ENCODE results near the gene TEX28. TPM values are rescaled to one million over a fixed set of nuclear protein-coding genes. Genes with fewer than 3 reads are reported as not detected.
A peak's percentile ranks its signal among the peaks of the same experiment; 100 is the strongest.
"Not testable (repeated sequence)": the region's sequence is repeated elsewhere in the genome, so short reads cannot be mapped to it uniquely, and the experiment has no call there.

Gene TEX28, protein sequence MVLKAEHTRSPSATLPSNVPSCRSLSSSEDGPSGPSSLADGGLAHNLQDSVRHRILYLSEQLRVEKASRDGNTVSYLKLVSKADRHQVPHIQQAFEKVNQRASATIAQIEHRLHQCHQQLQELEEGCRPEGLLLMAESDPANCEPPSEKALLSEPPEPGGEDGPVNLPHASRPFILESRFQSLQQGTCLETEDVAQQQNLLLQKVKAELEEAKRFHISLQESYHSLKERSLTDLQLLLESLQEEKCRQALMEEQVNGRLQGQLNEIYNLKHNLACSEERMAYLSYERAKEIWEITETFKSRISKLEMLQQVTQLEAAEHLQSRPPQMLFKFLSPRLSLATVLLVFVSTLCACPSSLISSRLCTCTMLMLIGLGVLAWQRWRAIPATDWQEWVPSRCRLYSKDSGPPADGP
- total RNA-seq, result not detected
- long read RNA-seq, donor 1, result 0 reads
- long read RNA-seq, donor 2, result 0 reads

DNA sequence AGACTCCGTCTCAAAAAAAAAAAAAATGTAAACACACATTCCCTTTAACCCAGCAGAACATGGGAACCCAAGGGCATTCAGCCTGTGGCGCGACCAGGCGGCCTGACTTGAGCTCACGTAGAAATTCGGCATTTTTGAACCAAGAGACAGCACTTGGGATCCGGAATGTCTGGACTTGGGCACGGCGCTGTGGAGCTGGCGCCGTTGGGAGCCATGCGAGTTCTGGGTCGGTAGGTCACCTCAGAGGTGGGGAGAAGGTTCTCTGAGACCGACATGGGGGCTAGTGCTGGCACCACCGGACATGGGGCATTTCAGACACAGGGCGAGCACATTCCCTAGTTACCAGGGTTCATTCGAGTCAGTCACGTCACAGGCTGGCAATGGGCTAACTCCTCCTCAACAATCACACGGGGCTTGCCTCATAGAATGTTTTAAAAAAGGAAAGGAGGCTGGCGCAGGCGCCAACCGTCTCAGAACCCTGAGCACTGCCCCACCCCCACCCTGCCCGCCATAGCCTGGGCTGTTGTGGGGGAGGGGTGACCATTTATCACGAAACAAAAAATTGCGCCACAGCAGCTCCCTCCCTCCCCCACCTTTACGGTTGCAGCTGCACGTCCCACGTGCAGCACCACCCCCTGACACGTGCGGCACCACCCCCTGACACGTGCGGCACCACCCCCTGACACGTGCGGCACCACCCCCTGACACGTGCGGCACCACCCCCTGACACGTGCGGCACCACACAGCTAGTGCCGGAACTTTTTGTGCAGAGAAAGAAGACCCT, at the start of gene TEX28:
Gene TEX28 (minus strand): TSS at position 334 of the 784 bp plus-strand sequence. CDS start 3,007 bp downstream, outside the sequence.
- intact Hi-C loops (cut with DNase I), result no loop called here
- no peak for DNase-seq (ENCODE audit: low spot score)

DNA sequence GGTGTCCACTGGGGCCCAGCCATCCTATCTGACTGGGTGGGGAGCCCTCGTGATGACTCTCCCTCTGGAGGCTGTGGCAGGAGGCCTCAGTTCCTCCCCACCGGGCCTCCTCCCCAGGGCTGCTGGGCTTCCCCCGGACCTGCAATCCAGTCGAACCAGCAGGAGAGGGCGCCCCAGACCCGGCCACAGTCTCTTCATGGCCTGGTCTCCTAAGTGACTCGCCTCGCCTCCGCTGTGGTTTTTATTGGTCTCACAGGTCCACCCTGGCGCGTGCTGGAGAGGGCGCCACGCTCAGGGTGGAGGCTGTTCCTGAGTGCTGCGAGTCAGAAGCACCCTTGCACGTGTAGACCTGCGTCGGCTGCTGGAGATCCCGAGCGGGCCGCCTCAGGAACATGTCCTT, 48.7 kb upstream of the TEX28 start:
- intact Hi-C loops (cut with DNase I); DNase-seq (ENCODE audit: low spot score): not testable (repeated sequence)

DNA sequence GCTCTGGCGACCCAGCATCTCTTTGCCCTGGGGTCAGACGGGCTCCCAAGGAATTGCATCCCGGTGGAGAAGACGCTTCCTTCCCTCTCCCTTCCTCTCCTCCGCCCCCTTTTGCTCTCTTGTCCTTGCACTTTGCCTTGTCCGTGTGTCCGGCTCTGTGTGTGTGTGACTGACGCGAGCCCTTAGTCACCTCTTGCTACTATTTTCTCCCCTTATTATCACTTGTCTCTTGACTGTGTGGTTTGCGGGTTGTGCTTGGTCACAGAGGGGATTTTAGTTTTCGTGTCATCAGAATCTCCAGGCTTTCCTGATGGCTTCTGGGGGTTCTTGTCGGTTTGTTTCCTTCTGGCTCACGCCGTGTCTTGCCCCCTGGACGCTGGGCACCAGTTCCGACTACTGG, 48.1 kb upstream of the TEX28 start:
- DNase-seq (ENCODE audit: low spot score); intact Hi-C loops (cut with DNase I): not testable (repeated sequence)

DNA sequence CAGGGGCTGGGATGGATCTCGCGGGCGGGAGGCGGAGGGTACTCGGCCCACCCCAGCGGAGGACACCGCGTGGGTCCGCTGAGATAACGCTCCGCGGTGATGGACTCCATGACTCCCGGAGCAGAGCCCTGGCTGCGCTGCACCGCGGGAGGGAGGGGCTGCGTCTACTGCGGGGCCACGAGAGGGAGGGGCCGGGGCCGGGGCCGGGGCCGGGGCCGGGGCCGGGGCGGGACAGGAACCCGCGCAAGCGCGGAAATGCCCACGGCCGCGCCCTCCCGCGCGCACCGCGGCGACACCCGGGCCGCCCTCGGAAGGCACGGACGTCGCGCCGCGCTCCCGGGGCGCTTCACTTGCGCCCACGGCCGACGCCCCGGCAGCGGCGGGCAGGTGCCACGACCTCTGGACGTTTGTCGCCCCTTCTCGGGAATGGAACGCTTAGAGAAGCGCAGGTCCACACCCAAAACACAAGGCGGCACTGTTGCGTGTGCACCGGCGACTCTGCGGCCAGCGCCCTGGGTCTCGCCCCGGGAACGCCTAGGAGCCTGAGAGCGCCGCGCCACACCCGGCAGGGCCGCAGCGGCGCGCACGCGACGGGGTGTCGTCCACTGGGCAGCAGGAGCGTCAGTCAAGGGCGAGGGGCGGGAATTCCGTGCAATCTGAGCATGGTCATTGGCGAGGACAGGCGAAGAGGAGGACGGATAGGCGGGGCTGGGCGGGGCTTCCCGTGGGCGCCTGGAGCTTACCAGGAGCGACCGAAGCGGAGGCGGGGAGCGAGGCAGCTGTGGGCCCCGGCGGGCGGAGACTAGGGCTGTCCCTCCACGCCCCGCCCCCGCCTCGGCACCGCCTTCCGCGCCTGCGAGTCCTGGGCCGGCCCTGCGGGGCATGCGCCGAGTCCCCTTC, 46.7 kb upstream of the TEX28 start:
- peak; percentile 36 for DNase-seq (ENCODE audit: low spot score)
- intact Hi-C loops (cut with DNase I), result not testable (repeated sequence)

DNA sequence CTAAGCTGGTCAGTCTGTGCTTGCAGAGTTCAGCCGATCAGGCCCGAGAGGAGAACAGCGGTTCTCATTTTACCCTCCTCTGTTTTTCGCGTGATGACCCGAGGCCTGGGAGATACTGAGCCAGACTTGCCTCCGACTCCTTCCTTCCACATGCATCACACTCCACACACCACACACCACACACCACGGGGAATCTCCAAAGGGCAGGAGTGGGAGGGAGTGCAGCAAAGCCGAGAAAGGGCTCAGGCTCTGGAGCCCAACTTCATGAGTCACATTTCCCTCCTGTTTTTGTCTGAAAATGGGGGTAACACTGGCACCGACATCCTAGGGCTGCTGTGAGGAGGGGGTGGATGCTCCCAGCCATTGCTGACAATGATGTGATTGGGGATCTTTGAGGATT, 39.6 kb upstream of the TEX28 start:
- intact Hi-C loops (cut with DNase I), result no loop called here
- no peak for DNase-seq (ENCODE audit: low spot score)

DNA sequence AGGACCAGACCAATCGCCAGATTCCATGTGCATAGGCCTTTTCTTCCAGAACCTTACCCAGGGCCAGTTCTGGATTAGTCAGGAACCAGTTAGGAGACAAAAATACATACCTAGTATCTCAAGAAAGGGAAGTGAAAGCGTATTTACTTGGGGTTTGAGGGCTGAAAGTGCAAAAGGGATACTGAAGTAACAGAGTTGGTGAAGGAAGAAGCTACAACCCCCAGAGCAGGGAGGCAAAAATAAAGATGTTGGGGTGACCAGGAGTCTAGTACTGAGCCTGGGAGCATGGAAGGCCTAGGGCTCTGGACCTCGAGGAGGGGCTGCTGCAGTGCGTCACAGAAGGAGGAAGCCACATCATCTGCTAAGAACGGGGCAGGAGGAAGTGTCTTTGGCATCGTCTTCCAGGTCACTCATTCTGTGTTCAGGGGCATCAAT, 38.9 kb upstream of the TEX28 start:
- intact Hi-C loops (cut with DNase I), result no loop called here
- DNase-seq (ENCODE audit: low spot score), result no peak

DNA sequence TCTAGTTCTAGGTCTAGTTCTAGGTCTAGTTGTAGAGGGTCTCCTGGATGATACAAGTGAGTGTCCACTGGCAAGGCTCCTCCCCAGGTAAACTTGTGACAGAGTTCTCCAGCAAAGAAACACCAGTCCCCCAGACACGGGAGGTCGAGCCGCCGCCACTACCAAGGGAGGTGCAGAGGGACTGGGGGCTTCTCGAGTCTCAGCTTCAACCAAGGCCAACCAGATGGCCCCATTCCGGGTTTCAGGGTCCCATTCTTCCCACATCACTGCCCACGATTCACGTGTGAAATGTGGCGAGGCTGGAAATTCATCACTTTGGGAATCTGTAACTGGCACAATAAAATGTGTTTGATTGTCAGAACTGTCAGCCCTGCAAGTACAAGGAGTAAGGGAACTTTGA, 38.2 kb upstream of the TEX28 start:
- DNase-seq (ENCODE audit: low spot score), result no peak
- intact Hi-C loops (cut with DNase I), result no loop called here

DNA sequence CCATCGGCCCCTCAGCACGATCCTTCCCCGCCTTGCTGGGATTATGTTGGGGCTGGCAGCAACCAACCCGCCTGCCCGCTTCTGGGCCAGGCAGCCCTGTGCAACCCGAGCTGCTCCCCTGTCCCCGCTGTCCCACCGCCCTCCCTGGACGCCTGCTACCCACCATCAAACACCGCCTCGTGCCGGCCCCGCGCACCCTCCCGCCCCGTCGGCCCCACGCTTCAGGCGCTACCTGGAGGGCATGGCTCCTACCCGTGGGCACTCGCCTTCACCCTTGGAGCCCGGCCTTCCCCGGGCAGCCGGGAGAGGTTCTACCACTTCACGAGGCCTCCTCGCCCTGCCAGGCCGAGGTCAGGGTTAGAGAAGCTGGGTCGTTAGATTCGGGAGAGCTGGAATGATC, 37.6 kb upstream of the TEX28 start:
- intact Hi-C loops (cut with DNase I), result no loop called here
- DNase-seq (ENCODE audit: low spot score), result no peak

DNA sequence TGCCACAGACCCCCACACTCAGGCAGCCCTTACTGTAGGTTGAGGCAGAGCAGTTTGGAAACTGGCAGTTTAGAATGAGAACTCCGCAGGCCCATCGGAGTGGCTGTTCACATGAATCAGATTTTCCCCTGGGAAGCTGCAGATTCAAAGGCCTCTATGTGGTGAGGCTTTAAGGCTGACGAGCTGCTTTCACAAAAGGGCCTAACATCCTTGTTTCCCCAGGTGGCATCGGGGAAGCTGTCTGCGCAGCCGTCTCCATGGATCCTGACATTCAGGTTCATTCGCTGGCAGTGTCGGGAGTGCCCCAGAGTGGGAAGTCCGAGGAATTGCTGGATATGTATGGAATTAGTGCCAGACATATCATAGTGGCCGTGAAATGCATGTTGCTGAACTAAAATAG, 34.4 kb upstream of the TEX28 start:
- intact Hi-C loops (cut with DNase I), result no loop called here

DNA sequence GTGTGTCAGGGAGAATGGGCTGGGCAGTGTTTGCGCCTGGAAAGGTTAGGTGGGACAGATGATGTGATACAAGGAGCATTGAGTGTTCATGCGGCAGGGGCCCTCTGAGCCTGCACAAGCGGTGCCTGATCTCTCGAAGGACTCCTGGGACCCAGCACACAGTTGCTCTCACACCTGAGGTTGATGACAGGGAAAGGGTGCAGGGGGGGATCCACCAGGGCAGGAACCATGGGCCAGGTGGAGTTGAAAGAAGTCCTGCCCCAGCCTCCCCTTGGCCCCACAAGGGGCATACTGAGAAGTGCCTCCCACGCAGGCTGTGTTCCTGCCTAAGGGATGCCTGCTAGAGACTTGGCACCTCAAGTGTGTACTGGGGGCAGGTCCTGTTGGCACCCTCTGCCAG, 33.7 kb upstream of the TEX28 start:
- DNase-seq (ENCODE audit: low spot score), result no peak
- intact Hi-C loops (cut with DNase I), result no loop called here

More for the DNA sequence above, 34.4 kb upstream of the TEX28 start:
- DNase-seq (ENCODE audit: low spot score), result no peak

DNA sequence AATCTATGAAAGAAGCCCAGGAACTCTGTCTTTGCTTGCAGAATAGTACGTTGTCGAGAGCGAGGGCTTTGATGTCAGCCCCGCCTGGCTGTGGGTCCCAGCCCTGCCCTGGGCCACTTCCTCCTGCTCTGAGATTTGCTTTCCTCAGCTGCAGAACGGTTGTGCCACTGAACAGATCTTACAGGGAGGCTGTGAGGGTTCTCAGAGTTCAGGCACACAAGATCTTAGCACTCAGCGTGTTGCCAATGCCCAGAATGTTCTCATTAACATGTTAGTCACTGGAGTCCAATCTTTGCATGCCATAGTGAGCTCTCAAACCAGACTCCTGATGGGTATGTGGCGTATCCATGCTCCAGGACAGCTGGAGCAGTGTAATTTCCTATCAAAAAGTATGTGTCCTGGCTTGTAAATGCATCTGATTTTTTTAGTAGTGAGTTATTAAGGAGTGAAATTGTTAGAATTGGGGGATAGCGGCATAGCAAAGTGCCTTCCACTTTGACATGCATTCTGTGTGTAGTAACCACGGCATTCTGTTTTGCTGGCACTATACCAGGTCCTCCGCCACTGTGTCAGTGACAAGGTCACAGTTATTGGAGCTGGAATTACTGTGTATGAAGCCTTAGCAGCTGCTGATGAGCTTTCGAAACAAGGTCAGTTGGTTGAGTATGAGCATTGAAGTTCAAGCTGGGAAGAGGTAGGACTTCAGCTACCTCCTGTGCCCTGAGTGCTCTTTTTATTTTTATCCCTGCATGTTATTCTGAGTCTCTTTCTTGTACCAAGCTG, 32.3 kb upstream of the TEX28 start:
- DNase-seq (ENCODE audit: low spot score), result no peak
- intact Hi-C loops (cut with DNase I), result no loop called here

DNA sequence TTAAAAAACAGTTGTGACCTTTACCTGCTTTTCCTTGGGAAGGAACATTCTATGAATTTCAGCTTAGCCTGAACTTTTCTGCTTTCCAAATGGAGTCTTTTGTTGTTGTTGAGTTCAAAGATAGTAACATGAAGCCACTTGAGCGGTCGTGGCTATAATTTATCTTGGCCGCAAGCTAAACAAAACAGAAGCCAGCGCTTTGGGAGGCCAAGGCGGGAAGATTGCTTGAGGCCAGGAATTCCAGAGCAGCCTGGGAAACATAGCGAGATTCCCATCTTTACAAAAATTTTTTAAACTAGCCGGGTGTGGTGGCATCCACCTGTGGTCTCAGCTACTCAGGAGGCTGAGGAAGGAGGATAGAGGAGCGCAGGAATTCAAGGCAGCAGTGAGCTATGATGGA, 30.6 kb upstream of the TEX28 start:
- intact Hi-C loops (cut with DNase I), result no loop called here
- no peak for DNase-seq (ENCODE audit: low spot score)

DNA sequence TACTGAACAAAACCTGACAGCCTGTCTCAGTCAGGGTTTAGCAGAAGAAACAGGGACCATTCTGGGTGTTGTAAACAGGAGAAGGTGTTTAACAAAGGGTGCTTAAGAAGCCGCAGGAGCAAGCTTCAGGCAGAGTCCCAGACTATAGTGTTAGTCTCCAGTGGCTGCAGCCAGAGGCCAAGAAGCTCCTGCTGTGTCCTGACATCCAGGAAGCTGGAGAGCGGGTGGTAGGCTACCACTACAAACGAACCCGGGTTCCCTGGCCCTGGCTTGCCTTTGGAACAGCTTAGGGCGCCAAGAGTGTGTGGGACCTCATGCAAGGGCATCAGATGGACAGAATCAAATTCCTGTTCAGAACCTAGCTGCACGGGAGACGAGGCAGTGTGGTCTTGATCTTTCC, 28.6 kb upstream of the TEX28 start:
- intact Hi-C loops (cut with DNase I), result no loop called here
- no peak for DNase-seq (ENCODE audit: low spot score)

DNA sequence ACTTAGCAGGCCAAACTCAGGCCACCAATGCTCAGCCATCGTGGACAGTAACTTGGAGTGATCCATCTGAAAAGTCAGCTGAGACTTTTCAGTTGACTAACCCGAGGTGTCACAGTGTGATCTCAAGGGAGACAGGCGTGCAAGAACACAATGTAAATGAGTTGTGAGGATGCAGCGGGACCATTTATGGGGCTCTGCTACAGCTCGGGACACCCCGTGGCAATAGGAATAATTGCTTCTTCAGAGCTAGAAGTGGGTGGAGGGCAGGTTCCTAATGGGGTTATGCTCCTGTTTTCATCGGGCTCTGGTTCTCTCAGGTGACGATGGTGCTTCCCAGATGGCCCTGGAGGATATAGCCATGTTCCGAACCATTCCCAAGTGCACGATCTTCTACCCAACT, 28.0 kb upstream of the TEX28 start:
- intact Hi-C loops (cut with DNase I), result no loop called here
- peak; percentile 28 for DNase-seq (ENCODE audit: low spot score)

DNA sequence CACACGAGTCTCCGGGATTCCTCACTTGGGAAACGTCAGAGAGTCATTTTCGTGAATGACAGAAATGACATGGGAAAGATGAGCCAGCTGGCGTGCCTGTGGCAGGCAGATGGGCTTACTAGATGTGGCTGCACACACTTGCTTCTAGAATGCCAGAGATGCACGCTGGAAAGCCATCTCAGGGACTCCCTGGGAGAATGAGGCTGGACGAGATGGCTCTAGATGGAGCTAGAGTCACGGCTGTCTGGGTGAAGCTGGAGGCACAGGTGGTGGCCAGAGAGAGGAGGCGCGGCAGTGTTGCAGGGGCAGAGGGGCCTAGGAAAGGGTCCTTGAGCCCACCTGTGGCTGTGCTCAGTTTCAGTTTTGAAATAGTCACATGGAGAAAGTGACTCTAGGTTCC, 26.7 kb upstream of the TEX28 start:
- DNase-seq (ENCODE audit: low spot score), result peak; percentile 49
- intact Hi-C loops (cut with DNase I), result no loop called here

DNA sequence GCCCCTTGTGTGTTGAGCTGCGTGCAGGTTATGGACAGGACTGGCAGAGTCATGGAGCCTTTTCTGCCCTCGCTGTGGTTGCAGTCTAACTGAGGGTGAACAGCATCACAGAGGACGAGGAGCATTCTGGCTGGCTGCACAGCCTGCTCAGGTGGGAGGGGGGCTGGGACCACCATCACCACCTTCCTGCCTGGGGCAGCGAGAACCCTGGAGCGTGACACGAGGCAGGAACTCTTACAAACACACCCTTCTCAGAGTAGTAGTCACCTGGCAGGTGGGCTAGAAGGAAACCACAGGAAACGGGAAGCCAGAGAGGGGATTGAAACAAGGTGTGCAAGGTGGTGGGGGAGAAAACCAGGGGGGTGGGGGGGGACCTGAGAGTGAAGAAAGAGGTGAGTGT, 26.2 kb upstream of the TEX28 start:
- intact Hi-C loops (cut with DNase I), result no loop called here
- no peak for DNase-seq (ENCODE audit: low spot score)

DNA sequence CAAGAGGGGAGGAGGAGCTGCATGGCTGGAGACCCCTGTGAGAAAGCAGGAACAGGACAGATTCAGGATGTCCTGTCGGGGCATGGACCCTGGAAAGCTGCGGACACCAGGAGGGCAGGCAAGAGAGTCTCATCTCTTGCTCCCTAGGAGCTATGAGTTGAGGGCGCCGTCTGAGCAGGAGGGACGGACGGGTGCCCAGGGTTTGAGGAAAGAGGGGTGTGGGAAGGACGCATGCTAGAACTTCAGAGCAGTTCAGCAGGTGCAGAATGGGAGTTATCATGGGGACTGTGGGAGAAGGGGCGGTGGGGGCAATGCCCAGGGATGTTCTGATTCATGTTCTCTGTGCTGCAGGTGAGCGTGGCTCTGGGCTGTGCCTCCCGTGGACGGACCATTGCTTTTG, 25.5 kb upstream of the TEX28 start:
- no peak for DNase-seq (ENCODE audit: low spot score)
- intact Hi-C loops (cut with DNase I), result no loop called here

DNA sequence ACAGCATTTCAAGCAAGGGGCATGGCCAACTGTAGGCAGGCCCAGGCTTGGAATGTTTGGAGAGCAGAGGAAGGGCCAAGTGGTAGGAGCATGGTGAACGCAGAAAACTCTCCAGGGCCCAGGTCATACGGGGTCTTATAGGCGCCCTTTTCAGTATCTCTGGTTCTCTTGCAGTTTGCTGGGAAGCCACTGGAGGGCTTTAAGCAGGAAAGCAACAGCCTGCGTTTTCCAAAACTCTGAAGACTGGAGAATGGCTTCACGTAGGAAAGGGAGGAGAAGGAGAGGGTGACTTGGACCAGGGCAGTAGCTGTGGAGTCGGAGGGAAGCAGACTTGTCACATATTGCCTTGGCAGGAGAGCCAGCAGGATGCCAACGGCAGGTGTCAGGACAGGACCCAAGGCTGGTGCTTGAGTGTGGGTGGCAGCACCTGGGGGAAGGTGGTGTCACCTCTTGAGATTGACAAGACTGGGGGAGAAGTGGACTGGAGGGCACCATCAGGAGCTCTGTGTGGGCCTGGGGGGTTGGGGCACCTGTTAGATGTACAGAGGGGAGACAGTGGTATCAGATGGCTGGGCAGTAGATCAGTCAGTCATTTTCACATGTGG, 22.6 kb upstream of the TEX28 start:
- intact Hi-C loops (cut with DNase I), result no loop called here
- no peak for DNase-seq (ENCODE audit: low spot score)

Data from posterior vena cava (tissue), 2 donors.